Neutrophil (primary cell): ENCODE results near the gene SPTBN1.

ENCODE experiments used
- H3K27ac ChIP-seq: fragments of 200-600 bp; sonication (generic); 2 replicates; pipeline ENCODE4 v1.5.1; 2016; ENCODE audit warnings: mild to moderate bottlenecking, moderate library complexity
- H3K27me3 ChIP-seq: fragments of 200-600 bp; sonication (generic); 2 replicates; pipeline ENCODE4 v1.6.0; 2016; ENCODE audit warnings: mild to moderate bottlenecking
- H3K36me3 ChIP-seq: fragments of 200-600 bp; sonication (generic); 2 replicates; pipeline ENCODE4 v1.5.1; 2017
- H3K4me1 ChIP-seq, 2 experiments: fragments of 200-600 bp in 1 of 2; sonication (generic) in 1 of 2; 1 replicate in 1 of 2; 2 replicates in 1 of 2; pipeline versions ENCODE4 v1.5.1 to v1.6.1; 2013 to 2016; ENCODE audit warnings: low read depth in 1 of 2, low read length in 1 of 2, mild to moderate bottlenecking in 1 of 2, moderate library complexity in 1 of 2; ENCODE audit not compliant: control insufficient read depth in 1 of 2, insufficient read depth in 1 of 2
- H3K4me3 ChIP-seq, 2 experiments: fragments of 200-600 bp in 1 of 2; sonication (generic) in 1 of 2; 1 replicate in 1 of 2; 2 replicates in 1 of 2; pipeline ENCODE4 v1.5.1; 2013 to 2016; ENCODE audit warnings: low read depth in 1 of 2, low read length in 1 of 2, mild to moderate bottlenecking in 1 of 2, moderate library complexity in 1 of 2
- H3K9me3 ChIP-seq: fragments of 200-600 bp; sonication (generic); 2 replicates; pipeline ENCODE4 v1.5.1; 2016
- CTCF ChIP-seq: fragments of 200-600 bp; sonication (generic); IDR thresholded peaks from 2 replicates; pipeline ENCODE4 v1.5.1; 2016; ENCODE audit warnings: antibody characterized with exemption

SPTBN1 gene

GRCh38 chr2:54464341-54464740 is 8.2 kb downstream of the SPTBN1 start:
- Histone ChIP-seq H3K9me3 (no peaks in the 10 kb centered on the region), H3K36me3 (no peaks in the 10 kb centered on the region), H3K4me3 (no peak overlapping the region), H3K27ac (no peak overlapping the region), H3K4me1 (peaks cover 4% of the 10 kb centered on the region in 2 experiments), H3K27me3 (peaks cover 3% of the 10 kb centered on the region)
- TF ChIP-seq CTCF, result no peak

GRCh38 chr2:54465143-54465542 is 9.0 kb downstream of the SPTBN1 start:
- no peaks in the 10 kb centered on the region for H3K36me3 ChIP-seq
- no peaks in the 10 kb centered on the region for H3K4me1 ChIP-seq
- no peaks in the 10 kb centered on the region for H3K9me3 ChIP-seq
- no peak overlapping the region for H3K27ac ChIP-seq
- H3K27me3 ChIP-seq, result no peaks in the 10 kb centered on the region
- H3K4me3 ChIP-seq, result no peak overlapping the region
- TF ChIP-seq CTCF, result no peak

- no peak for TF ChIP-seq CTCF
- H3K9me3 ChIP-seq, result no peaks in the 10 kb centered on the region
- H3K4me3 ChIP-seq, result no peak overlapping the region
- H3K27ac ChIP-seq, result no peak overlapping the region
- no peaks in the 10 kb centered on the region for H3K4me1 ChIP-seq
- H3K27me3 ChIP-seq, result no peaks in the 10 kb centered on the region
- no peaks in the 10 kb centered on the region for H3K36me3 ChIP-seq
Observed at GRCh38 chr2:54466870-54467269, 10.7 kb downstream of the SPTBN1 start.

- no peaks in the 10 kb centered on the region for H3K9me3 ChIP-seq
- H3K4me3 ChIP-seq, result no peak overlapping the region
- TF ChIP-seq CTCF, result no peak
- no peaks in the 10 kb centered on the region for H3K36me3 ChIP-seq
- no peaks in the 10 kb centered on the region for H3K27me3 ChIP-seq
- H3K4me1 ChIP-seq, result no peaks in the 10 kb centered on the region
- H3K27ac ChIP-seq, result no peak overlapping the region
Observed at GRCh38 chr2:54468673-54469072, 12.5 kb downstream of the SPTBN1 start.

- no peak overlapping the region for H3K4me3 ChIP-seq
- H3K27ac ChIP-seq, result no peak overlapping the region
- no peaks in the 10 kb centered on the region for H3K4me1 ChIP-seq
- H3K27me3 ChIP-seq, result no peaks in the 10 kb centered on the region
- no peaks in the 10 kb centered on the region for H3K9me3 ChIP-seq
- TF ChIP-seq CTCF, result no peak
- no peaks in the 10 kb centered on the region for H3K36me3 ChIP-seq
Observed at GRCh38 chr2:54469484-54470053, 13.4 kb downstream of the SPTBN1 start.
